ENCODE results near the gene ALKBH3. TPM values are rescaled to one million over a fixed set of nuclear protein-coding genes. Genes with fewer than 3 reads are reported as not detected.

The ALKBH3 gene
- total and polyA plus RNA-seq, 10 of the 15 experiments (the other 5 are each of a cell fraction or from before 2014, with no cell fraction given): 22.1 to 50.8 (median 38.5) TPM

- BruUV-seq (replicated peaks): no TSS peak
- H3K4me1 ChIP-seq (ENCODE audit: control insufficient read depth, insufficient read depth, low read length): no peaks in the 10 kb centered on the region
- no peaks in the 10 kb centered on the region for H4K20me1 ChIP-seq (ENCODE audit: control insufficient read depth, insufficient read depth)
- intact Hi-C loops (cut with micrococcal nuclease; ENCODE audit: unreplicated experiment): no loop called here
- no peak overlapping the region for H2AFZ ChIP-seq (ENCODE audit: control insufficient read depth, low read depth, low read length)
- no peak overlapping the region for H3K4me3 ChIP-seq
- H3K27me3 ChIP-seq (replicated peaks in 1 of 2; ENCODE audit: control insufficient read depth in 2 of 2, insufficient read depth in 2 of 2, low read length in 1 of 2): no peaks in the 10 kb centered on the region; a peak in 2 of 4 replicates
- H3K27ac ChIP-seq (ENCODE audit: control insufficient read depth, insufficient read depth): no peak overlapping the region
- ChIA-PET CTCF (interaction anchor here (0.6 kb wide), 1 partner anchor 8 kb away, joined by 3 read pairs; no protein-coding TSS in a partner anchor), SMC1A (ENCODE audit: uncharacterized antibody, unreplicated experiment) (interaction anchor here (0.6 to 0.8 kb wide), 2 partner anchors 9 to 65 kb away, joined by 3 to 5 read pairs; no protein-coding TSS in a partner anchor), POLR2A (no interaction called here), RAD21 (ENCODE audit: unreplicated experiment) (no interaction called here)
- FAIRE-seq: no peak
- H3K9me3 ChIP-seq (replicated peaks; ENCODE audit: control insufficient read depth, insufficient read depth, low read length): no peaks in the 10 kb centered on the region
- no peaks in the 10 kb centered on the region for H3K36me3 ChIP-seq (ENCODE audit: control insufficient read depth in 2 of 2, insufficient read depth in 2 of 2, low read length in 1 of 2)
- no peak overlapping the region for H3K9ac ChIP-seq (ENCODE audit: control insufficient read depth, insufficient read depth, low read length)
- no peak for ATAC-seq
- H3K79me2 ChIP-seq (ENCODE audit: control insufficient read depth, insufficient read depth, low read length): no peaks in the 10 kb centered on the region
- H3K4me2 ChIP-seq (ENCODE audit: control insufficient read depth, insufficient read depth): no peak overlapping the region
- in situ Hi-C loops (cut with MboI): no loop called here
- WGBS (ENCODE audit: insufficient coverage, insufficient replicate concordance, low lambda C conversion rate, missing lambda C conversion rate): 46% methylated on average over 10 of the region's 10 CpGs
- DNase-seq (ENCODE audit: low read depth, low spot score): no peak
- TF ChIP-seq ZNF622 (IDR thresholded peaks at IDR 0.05) (no peak), IRF3 (IDR thresholded peaks at IDR 0.05) (no peak), ZBTB11 (CRISPR knock-in tag; IDR thresholded peaks at IDR 0.05) (no peak), NFXL1 (IDR thresholded peaks at IDR 0.05; ENCODE audit: borderline replicate concordance) (no peak), RELB (IDR thresholded peaks at IDR 0.05; ENCODE audit: low read depth) (no peak), LARP7 (IDR thresholded peaks at IDR 0.05) (no peak), ESRRA (IDR thresholded peaks at IDR 0.05; ENCODE audit: low read length) (no peak), EGR1 (IDR thresholded peaks at IDR 0.05; ENCODE audit: borderline replicate concordance in 1 of 2, low read depth in 2 of 2, low read length in 2 of 2) (no peak), SREBF1 (IDR thresholded peaks at IDR 0.05; ENCODE audit: low read length) (no peak), CHD2 (IDR thresholded peaks at IDR 0.05; ENCODE audit: borderline replicate concordance, low read depth, low read length) (no peak), CUX1 (IDR thresholded peaks at IDR 0.05; ENCODE audit: insufficient replicate concordance, low read depth, low read length) (no peak)
Measured at GRCh38 chr11:43930868-43931716, 50.5 kb downstream of the ALKBH3 start.

Data from GM12878 (cell line).